CD14-positive monocyte (primary cell): Measurements from ENCODE around the gene PRAMEF33. TPM values are rescaled to one million over a fixed set of nuclear protein-coding genes. Genes with fewer than 3 reads are reported as not detected.
A peak's percentile ranks its signal among the peaks of the same experiment; 100 is the strongest.
"Not testable (repeated sequence)": the region's sequence is repeated elsewhere in the genome, so short reads cannot be mapped to it uniquely, and the experiment has no call there.

Experiments
- DNase-seq, 3 donors: peaks; one replicate each; pipeline ENCODE4 v3.0.0-alpha.2; 2011 to 2022
- H2AFZ ChIP-seq: 2 replicates; pipeline ENCODE4 v1.6.0; 2012; ENCODE audit warnings: mild to moderate bottlenecking, low read depth, low read length, inconsistent platforms; ENCODE audit not compliant: insufficient read depth, poor library complexity, severe bottlenecking
- H3K27ac ChIP-seq, 2 donors: 1 replicate in 1 of 2; 2 replicates in 1 of 2; pipeline ENCODE4 v1.5.1; 2012 to 2013; ENCODE audit warnings: low read length in 2 of 2, control low read depth in 1 of 2, inconsistent platforms in 1 of 2, low read depth in 1 of 2, mild to moderate bottlenecking in 1 of 2
- H3K27me3 ChIP-seq, 2 donors: one replicate each; pipeline versions ENCODE4 v1.6.0 to v1.6.1; 2011 to 2013; ENCODE audit warnings: low read length in 2 of 2; ENCODE audit not compliant: control insufficient read depth in 2 of 2, insufficient read depth in 2 of 2
- H3K36me3 ChIP-seq, 2 donors: replicated peaks in 1 of 2; 1 replicate in 1 of 2; 2 replicates in 1 of 2; pipeline versions ENCODE4 v1.5.1 to v1.6.1; 2012 to 2013; ENCODE audit warnings: low read length in 2 of 2, control low read depth in 1 of 2, inconsistent platforms in 1 of 2, mild to moderate bottlenecking in 1 of 2; ENCODE audit not compliant: insufficient read depth in 2 of 2, control insufficient read depth in 1 of 2
- H3K4me1 ChIP-seq, 2 donors: 1 replicate in 1 of 2; 2 replicates in 1 of 2; pipeline versions ENCODE4 v1.5.1 to v1.6.1; 2012 to 2013; ENCODE audit warnings: low read length in 2 of 2, control low read depth in 1 of 2, inconsistent platforms in 1 of 2, mild to moderate bottlenecking in 1 of 2, moderate library complexity in 1 of 2; ENCODE audit not compliant: insufficient read depth in 2 of 2, control insufficient read depth in 1 of 2
- H3K4me2 ChIP-seq: replicated peaks from 2 replicates; pipeline ENCODE3; 2012; ENCODE audit warnings: low read length, moderate library complexity, mild to moderate bottlenecking; ENCODE audit not compliant: poor library complexity, severe bottlenecking; ENCODE audit errors: extremely low read depth
- H3K4me3 ChIP-seq, 3 experiments: fragments of 200-600 bp in 1 of 3; sonication (generic) in 1 of 3; replicated peaks in 1 of 3; 1 replicate in 2 of 3; 2 replicates in 1 of 3; pipeline ENCODE4 v1.5.1; 2011 to 2013; ENCODE audit warnings: low read length in 3 of 3, mild to moderate bottlenecking in 3 of 3, control low read depth in 2 of 3, low read depth in 2 of 3, inconsistent platforms in 1 of 3, moderate library complexity in 1 of 3
- H3K79me2 ChIP-seq: 2 replicates; pipeline ENCODE4 v1.6.0; 2012; ENCODE audit warnings: mild to moderate bottlenecking, control low read depth, inconsistent platforms, low read length, moderate library complexity; ENCODE audit not compliant: insufficient read depth
- H3K9ac ChIP-seq: 2 replicates; pipeline ENCODE4 v1.6.0; 2017; ENCODE audit warnings: low read length, mild to moderate bottlenecking; ENCODE audit not compliant: insufficient read depth, poor library complexity, severe bottlenecking
- H3K9me3 ChIP-seq, 2 donors: replicated peaks in 1 of 2; 1 replicate in 1 of 2; 2 replicates in 1 of 2; pipeline versions ENCODE4 v1.5.1 to v1.6.1; 2012 to 2013; ENCODE audit warnings: low read length in 2 of 2, control low read depth in 1 of 2; ENCODE audit not compliant: control insufficient read depth in 1 of 2, insufficient read depth in 1 of 2
- H4K20me1 ChIP-seq: 2 replicates; pipeline ENCODE4 v1.6.0; 2012; ENCODE audit warnings: mild to moderate bottlenecking, low read length, control low read depth, moderate library complexity; ENCODE audit not compliant: insufficient read depth
- H3K27ac Mint-ChIP-seq, 7 donors: one replicate each; pipeline ENCODE4 v1.8.0; 2020; ENCODE audit warnings: mild to moderate bottlenecking in 7 of 7, mixed read lengths in 7 of 7, moderate library complexity in 6 of 7, inconsistent platforms in 2 of 7
- H3K27me3 Mint-ChIP-seq, 3 donors: one replicate each; pipeline ENCODE4 v1.8.0; 2021 to 2022; ENCODE audit warnings: low read depth in 3 of 3, mild to moderate bottlenecking in 3 of 3, mixed read lengths in 3 of 3, moderate library complexity in 3 of 3, inconsistent platforms in 1 of 3
- H3K36me3 Mint-ChIP-seq, 2 donors: one replicate each; pipeline ENCODE4 v1.8.0; 2020; ENCODE audit warnings: mixed read lengths in 2 of 2, inconsistent platforms in 1 of 2, mild to moderate bottlenecking in 1 of 2
- H3K4me1 Mint-ChIP-seq: one replicate; pipeline ENCODE4 v1.8.0; 2020; ENCODE audit warnings: mild to moderate bottlenecking, mixed read lengths
- H3K4me3 Mint-ChIP-seq, 2 donors: one replicate each; pipeline ENCODE4 v1.8.0; 2020; ENCODE audit warnings: mild to moderate bottlenecking in 2 of 2, mixed read lengths in 2 of 2, moderate library complexity in 1 of 2
- H3K9me3 Mint-ChIP-seq, 7 donors: one replicate each; pipeline ENCODE4 v1.8.0; 2020 to 2022; ENCODE audit warnings: mixed read lengths in 7 of 7, mild to moderate bottlenecking in 6 of 7, moderate library complexity in 6 of 7, inconsistent platforms in 2 of 7
- WGBS: methylation state at CpG from one replicate; pipeline ENCODE4 v1.1.5; 2013; ENCODE audit warnings: missing lambda C conversion rate; ENCODE audit not compliant: insufficient coverage; 5-methylcytosine and 5-hydroxymethylcytosine counted together
- intact Hi-C, 2 donors: fragments of 100-400 bp; cut with micrococcal nuclease; formaldehyde crosslinking; loops; one replicate each; pipeline versions ENCODE4 v1.15.0 to v1.15.1; 2023
- polyA plus RNA-seq, 3 donors: library from polyadenylated mRNA; depleted of rRNA in 1 of 3; unstranded in 2 of 3; stranded (reverse) in 1 of 3; fragments of 300-500 nt in 2 of 3; fragments of >200 nt in 1 of 3; fragmentation: Illumina TruSeq in 2 of 3; gene quantifications; 1 replicate in 2 of 3; 2 replicates in 1 of 3; pipeline ENCODE4 v1.2.3, GENCODE V29; 2012 to 2021
- small RNA-seq: library from RNA; depleted of rRNA; stranded (forward); fragments of <200 nt; gene quantifications from one replicate; pipeline ENCODE3, GENCODE V24; 2012; ENCODE audit warnings: low read depth; ENCODE audit not compliant: insufficient read length
- TF ChIP-seq, protein P1 (sequence below): fragments of 200-600 bp; IDR thresholded peaks from one replicate; pipeline ENCODE4 v1.8.0; 2022; ENCODE audit warnings: antibody characterized with exemption, mild to moderate bottlenecking

The PRAMEF33 gene
- polyA plus RNA-seq, 3 donors = not detected

DNA sequence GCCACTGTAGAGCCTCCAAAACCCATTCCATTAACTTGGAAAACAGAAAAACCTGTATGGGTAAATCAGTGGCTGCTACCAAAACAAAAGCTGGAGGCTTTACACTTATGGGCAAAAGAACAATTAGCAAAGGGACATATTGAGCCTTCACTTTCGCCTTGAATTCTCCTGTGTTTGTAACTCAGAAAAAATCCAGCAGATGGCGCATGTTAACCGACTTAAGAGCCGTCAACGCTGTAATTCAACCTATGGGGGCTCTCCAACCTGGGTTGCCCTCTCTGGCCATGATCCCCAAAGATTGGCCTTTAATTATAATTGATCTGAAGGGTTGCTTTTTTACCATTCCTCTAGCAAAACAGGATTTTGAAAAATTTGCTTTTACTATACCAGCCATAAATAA lies 53.4 kb downstream of the PRAMEF33 start:
- H3K9ac ChIP-seq, H3K27me3 ChIP-seq, H4K20me1 ChIP-seq, H3K4me3 Mint-ChIP-seq, H3K4me2 ChIP-seq, H3K27ac ChIP-seq, H3K9me3 ChIP-seq, H3K27ac Mint-ChIP-seq, intact Hi-C loops, H3K79me2 ChIP-seq, H3K9me3 Mint-ChIP-seq, H3K4me1 ChIP-seq, H3K4me3 ChIP-seq, H3K36me3 Mint-ChIP-seq, H3K27me3 Mint-ChIP-seq, H2AFZ ChIP-seq, H3K4me1 Mint-ChIP-seq, H3K36me3 ChIP-seq: not testable (repeated sequence)
- peak in 2 of 3 donors; percentile 18 to 29 for DNase-seq
- TF ChIP-seq, protein P1, sequence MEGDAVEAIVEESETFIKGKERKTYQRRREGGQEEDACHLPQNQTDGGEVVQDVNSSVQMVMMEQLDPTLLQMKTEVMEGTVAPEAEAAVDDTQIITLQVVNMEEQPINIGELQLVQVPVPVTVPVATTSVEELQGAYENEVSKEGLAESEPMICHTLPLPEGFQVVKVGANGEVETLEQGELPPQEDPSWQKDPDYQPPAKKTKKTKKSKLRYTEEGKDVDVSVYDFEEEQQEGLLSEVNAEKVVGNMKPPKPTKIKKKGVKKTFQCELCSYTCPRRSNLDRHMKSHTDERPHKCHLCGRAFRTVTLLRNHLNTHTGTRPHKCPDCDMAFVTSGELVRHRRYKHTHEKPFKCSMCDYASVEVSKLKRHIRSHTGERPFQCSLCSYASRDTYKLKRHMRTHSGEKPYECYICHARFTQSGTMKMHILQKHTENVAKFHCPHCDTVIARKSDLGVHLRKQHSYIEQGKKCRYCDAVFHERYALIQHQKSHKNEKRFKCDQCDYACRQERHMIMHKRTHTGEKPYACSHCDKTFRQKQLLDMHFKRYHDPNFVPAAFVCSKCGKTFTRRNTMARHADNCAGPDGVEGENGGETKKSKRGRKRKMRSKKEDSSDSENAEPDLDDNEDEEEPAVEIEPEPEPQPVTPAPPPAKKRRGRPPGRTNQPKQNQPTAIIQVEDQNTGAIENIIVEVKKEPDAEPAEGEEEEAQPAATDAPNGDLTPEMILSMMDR = peak; percentile 66
- WGBS = 4% methylated on average over 4 of the region's 5 CpGs

Small RNA genes lying within 50 kb of the gene (small RNA-seq; reads per million reads assigned to genes)
- not detected for gene RNU6-771P

Other genes starting within 250 kb of the PRAMEF33 start
- not detected for gene PRAMEF27, start 247.0 kb upstream of the PRAMEF33 start, polyA plus RNA-seq
- gene HNRNPCL3, start 242.8 kb upstream of the PRAMEF33 start, polyA plus RNA-seq = not detected
- not detected for gene PRAMEF25, start 232.8 kb upstream of the PRAMEF33 start, polyA plus RNA-seq
- gene HNRNPCL2, start 186.7 kb upstream of the PRAMEF33 start, polyA plus RNA-seq = not detected
- gene PRAMEF26, start 147.5 kb upstream of the PRAMEF33 start, polyA plus RNA-seq = not detected
- gene HNRNPCL4, start 137.9 kb upstream of the PRAMEF33 start, polyA plus RNA-seq = not detected
- not detected for gene PRAMEF9, start 131.7 kb upstream of the PRAMEF33 start, polyA plus RNA-seq
- not detected for gene PRAMEF13, start 102.1 kb upstream of the PRAMEF33 start, polyA plus RNA-seq
- gene PRAMEF18, start 77.4 kb upstream of the PRAMEF33 start, polyA plus RNA-seq = not detected
- not detected for gene PRAMEF5, start 49.3 kb upstream of the PRAMEF33 start, polyA plus RNA-seq
- gene PRAMEF8, start 18.4 kb upstream of the PRAMEF33 start, polyA plus RNA-seq = not detected
- not detected for gene PRAMEF15, start 12.0 kb downstream of the PRAMEF33 start, polyA plus RNA-seq
- gene PRAMEF14, start 43.6 kb downstream of the PRAMEF33 start, polyA plus RNA-seq = not detected
- gene PRAMEF19, start 68.4 kb downstream of the PRAMEF33 start, polyA plus RNA-seq = not detected
- not detected for gene PRAMEF17, start 86.1 kb downstream of the PRAMEF33 start, polyA plus RNA-seq
- not detected for gene PRAMEF20, start 106.9 kb downstream of the PRAMEF33 start, polyA plus RNA-seq
- not detected for gene LRRC38, start 210.5 kb downstream of the PRAMEF33 start, polyA plus RNA-seq